ENCODE data around the gene OLFML3.

DNA sequence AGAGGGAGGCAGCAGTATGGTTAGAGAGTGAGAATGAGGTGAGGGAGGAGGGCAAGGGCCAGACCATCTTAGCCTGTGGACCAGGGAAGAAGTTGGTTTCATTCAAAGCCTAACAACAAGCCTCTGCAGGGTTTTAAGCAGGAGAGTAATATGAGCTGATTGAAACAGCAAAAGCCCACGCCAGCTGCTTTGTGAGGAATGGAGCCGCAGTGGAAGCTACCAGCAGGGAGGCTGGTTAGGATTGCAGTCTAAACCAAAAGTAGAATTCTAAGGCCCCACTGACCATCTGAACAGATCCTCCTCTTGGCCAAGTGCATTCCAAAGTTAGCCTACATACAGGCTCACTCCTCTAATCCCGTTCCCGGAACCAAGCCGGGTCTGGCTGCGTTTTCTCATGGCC, 44.8 kb downstream of the OLFML3 start:
- no peak for TF ChIP-seq POLR2AphosphoS5 (IDR thresholded peaks at IDR 0.05; ENCODE audit: low read depth, low read length)
- no peak for TF ChIP-seq POLR2A (IDR thresholded peaks at IDR 0.05; ENCODE audit: low read depth, low read length)

All from GM12892 (cell line).